HCEC 1CT (cell line): ENCODE measurements around the gene PLA2G6.
"Not testable (repeated sequence)": the region's sequence is repeated elsewhere in the genome, so short reads cannot be mapped to it uniquely, and the experiment has no call there.

Experiments used
- DNase-seq: peaks from one replicate; pipeline ENCODE4 v3.0.0-alpha.2; 2017

PLA2G6 gene

DNA sequence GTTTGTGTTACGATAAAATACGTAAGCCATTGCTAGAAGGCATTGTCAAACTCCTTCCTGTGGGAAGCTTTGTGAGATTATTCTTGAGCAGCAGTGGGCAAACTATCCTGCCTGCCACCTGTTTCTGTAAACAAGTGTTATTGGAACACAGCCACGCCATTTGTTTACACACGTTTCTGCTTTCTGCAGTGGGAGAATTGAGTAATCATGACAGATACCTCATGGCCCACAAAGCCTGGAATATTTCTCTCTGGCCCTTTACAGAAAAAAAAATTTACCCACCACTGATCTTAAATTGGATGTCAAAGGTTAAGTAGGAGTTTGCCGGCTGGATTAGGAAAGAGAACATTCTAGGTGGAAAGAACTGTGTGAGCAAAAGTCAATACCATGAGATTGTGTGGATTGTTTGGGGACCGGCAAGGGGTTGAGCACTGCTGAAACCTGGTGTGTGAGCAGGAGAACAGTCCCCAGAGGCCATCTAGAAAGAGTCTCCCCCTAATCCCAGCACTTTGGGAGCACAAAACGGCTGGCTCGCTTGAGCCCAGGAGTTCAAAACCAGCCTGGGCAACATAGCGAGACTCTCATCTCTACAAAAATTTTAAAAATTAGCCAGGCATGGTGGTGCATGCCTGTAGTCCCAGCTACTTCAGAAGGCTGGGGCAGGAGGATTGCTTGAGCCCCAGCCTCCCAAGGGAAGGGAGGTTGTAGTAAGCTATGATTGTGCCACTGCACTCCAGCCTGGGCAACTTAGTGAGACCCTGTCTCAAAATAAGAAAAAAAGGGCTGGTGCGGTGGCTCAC, 6.0 kb upstream of the PLA2G6 start:
- peak; percentile 52 for DNase-seq

DNA sequence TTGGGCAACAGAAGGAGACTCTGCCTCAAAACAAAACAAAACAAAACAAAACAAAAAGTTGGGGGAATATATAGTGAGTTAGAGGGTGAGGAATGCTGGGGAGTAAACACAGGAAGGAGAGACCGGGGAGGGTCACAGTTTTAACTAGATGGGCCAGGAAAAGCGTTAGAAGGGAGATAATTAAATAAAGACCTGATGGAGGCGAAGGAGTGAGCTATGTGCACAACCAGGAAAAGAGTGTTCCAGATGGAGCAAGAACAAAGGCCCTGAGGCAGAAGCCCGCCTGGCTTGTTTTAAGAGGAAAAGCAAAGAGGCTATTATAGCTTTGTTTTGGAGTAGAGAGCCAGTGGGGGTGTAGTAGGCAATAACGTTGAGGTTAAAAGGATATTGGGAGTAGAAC, 4.8 kb upstream of the PLA2G6 start:
- peak; percentile 27 for DNase-seq

DNA sequence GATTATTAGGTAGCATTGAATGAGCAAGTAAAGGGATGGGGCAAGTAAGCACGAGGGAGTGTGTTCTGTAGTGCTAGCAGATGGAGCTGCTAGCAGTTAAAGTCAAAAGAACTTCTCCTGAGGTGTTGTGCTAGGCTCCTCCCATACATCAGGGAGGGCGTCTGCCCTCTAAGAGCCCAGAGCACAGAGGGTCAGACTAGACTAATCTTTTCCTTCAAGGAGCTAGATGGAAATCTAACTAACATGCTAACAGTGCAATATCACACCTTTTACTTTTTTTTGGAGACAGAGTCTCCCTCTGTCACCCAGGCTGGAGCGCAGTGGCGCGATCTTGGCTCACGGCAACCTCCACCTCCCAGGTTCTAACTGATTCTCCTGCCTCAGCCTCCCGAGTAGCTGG, 3.2 kb upstream of the PLA2G6 start:
- no peak for DNase-seq

DNA sequence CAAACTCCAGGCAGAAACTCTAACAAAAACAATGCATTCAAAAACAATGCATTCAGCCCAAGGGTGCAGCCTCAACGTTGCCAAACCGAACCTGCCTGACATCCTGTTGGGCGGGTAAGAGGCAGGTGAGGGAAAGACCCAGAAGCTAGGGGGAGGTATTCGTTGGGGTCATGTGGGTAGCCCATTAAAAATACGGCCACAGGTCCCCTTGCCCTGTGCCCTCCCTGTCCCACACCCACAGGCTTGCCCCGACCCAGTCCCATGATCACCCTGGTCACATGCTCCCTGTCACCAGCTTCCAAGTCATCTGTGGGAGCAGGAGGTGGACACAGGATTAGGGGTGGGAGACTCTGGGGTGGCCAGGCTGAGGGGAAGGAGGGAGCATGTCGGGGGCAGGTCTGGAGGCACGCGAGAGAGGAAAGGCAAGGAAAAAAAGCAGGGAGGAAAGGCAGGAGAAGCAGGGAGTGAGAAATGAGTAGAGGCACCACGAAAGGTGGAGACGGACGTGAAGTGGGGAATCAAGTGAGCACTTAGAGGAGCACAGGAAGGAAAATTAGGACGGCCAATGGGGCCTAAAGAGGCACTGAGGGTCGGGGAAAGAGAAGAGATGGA, 683 bp downstream of the PLA2G6 start:
- no peak for DNase-seq

DNA sequence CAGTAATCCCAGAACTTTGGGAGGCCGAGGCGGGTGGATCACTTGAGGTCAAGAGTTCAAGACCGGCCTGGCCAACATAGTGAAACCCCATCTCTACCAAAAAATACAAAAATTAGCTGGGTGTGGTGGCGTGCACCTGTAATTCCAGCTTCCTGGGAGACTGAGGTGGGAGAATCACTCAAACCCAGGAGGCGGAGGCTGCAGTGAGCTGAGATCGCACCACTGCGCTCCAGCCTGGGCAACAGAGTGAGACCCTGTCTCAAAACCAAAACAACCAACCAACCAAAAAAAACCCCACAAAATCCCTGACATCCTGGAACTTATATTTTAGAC, 3.1 kb downstream of the PLA2G6 start:
- not testable (repeated sequence) for DNase-seq

DNA sequence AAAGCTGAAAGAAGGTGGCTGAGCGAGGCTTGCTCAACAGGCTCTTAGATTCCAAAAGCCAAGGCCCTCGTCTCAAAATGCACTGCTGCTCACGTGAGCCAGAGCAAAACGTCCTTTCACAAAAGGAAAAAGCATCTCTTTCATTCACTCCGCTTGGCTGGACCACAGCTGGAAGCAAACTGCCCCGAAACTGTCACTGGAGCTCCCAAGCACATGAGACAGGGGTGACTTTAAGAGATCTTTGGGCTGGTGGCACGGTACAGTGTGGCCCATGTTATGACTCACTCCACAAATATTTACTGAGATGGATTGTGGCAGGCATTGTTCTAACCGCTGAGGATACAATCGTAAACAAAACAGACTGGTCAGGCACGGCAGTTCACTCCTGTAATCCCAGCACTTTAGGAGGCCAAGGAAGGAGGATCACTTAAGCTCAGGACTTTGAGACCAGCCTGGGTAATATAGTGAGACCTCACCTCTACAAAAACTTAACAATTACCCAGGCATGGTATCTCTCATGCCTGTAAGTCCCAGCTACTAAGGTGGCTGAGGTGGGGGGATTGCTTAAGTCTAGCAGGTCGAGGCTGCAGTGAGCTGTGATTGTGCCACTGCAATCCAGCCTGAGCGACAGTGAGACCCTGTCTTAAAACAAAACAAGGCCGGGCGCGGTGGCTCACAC, 3.6 kb downstream of the PLA2G6 start:
- DNase-seq = peak; percentile 87

DNA sequence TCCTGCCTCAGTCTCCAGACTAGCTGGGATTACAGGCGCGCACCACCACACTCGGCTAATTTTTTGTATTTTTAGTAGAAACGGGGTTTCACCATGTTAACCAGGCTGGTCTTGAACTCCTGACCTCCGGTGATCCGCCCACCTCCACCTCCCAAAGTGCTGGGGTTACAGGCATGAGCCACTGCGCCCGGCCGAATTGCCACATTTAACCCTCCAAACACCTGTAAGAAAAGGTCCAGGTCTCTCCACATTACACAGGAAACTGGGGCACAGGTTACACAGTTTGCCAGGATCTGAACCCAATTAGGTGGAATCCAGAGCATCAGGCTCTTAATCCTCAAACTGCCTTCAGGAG, 4.1 kb downstream of the PLA2G6 start:
- DNase-seq = not testable (repeated sequence)

DNA sequence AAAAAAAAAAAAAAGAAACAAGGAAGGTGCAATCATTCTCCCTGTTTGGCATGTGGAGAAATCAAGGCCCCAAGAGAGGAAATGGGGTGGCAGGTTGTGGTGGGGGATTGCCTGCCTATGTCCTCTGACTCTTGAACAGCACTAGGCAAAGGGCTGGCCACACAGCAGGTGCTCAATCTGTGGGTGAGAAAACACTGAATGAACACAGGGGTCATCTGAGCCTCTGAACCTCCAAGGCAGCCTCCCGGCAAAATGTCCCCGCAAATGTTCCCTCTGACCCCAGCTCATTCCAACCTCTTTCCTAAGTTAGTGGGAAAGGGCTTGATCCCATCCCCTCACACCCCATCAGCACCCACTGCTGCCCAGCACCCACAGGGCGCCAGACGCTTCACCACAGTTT, 4.6 kb downstream of the PLA2G6 start:
- no peak for DNase-seq

DNA sequence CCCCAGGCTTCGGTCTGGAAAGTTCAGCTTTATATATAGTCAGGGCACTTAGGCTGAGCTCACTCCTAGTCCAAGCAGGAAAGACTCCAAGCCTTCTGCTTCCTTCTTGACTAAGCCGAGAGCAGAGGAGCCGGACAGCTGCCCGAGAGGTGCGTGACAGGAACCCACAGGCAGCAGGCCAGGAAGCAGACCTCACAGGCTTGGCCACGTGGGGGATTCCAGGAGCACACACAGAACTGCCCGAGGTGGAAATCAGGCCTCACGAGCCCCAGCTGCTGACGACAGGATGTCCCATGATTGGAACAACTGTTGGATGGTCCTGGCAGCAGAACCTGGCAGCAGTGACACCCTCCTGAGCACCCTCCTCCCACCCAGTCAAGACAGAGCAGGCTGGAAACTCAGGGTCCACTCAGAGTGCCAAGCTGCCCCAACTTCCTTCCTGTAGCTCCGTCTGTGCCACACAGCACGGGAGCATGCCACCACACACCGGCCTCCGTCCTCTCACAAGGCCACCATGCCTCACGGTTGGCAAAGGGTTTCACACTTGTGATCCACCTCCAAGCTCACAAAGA, 5.4 kb downstream of the PLA2G6 start:
- peak; percentile 68 for DNase-seq

DNA sequence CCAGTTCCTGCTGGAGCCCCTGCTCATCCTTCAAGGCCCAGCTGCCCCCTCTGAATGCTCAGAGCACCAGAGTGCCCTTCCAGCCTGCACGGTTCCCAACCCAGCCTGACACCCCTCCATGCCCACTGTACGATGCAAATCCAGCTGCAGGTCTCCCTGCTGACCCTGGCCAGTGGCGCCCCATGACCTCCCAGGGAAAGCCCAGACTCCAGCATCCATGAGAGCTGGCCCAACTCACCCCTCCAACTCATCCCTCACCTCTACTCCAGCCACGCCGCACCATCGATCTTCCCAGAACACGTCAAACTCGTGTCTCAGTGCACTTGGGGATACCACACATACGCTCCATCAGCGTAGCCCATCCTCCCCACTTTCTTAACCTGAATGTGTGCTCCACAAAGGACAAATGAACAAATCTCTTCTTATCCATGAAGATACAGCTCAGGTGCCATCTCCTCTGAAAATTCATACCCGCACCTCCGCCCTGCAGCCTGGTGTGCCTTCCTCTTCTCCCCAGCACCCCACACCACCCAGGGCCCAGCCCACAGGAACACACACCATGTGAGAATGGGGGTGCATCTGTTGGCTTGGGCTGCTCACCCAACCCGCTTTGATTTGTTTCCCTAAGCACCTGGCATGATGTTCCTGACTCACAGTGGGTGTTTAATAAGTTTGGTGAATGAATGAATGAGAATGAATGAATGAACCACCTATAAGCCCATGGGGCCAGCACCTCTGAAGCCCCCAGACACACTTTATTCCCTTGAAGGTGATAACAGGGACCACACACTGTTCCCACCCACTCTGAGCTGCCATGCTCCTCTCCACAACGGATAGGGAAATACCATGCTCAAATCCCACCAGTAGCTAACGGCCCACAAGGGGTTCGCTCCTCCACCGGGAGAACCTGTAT, 6.2 kb downstream of the PLA2G6 start:
- no peak for DNase-seq

DNA sequence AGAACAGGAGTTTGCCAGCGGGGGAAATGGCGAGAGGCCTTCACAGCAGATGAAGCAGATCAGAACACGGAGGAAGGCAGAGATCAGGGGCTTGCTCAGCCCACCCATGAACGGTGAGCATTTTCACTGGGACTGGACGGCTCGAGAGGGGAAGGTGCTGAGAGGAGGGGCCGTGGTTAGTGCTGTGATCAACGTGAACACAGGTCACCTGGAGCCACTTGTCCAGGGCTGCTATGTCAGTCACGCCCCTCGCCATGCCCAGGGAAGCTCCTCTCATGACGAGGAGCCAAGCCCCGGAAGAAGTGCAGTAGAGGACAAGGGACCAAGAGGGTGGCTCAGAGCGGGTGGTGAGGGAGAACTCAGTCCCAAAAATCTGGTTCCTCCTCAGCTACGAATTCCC, 7.0 kb downstream of the PLA2G6 start:
- no peak for DNase-seq

DNA sequence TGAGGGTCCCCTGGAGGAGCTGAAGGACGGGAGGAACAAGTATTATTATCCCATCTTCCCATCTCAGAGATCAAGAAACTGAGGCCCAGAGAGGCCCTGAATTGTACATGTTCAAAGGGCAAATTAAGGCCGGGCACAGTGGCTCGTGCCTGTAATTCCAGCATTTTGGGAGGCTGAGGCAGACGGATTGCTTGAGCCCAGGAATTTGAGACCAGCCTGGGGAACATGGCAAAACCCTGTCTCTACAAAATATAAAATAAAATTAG, 8.1 kb downstream of the PLA2G6 start:
- DNase-seq = no peak

DNA sequence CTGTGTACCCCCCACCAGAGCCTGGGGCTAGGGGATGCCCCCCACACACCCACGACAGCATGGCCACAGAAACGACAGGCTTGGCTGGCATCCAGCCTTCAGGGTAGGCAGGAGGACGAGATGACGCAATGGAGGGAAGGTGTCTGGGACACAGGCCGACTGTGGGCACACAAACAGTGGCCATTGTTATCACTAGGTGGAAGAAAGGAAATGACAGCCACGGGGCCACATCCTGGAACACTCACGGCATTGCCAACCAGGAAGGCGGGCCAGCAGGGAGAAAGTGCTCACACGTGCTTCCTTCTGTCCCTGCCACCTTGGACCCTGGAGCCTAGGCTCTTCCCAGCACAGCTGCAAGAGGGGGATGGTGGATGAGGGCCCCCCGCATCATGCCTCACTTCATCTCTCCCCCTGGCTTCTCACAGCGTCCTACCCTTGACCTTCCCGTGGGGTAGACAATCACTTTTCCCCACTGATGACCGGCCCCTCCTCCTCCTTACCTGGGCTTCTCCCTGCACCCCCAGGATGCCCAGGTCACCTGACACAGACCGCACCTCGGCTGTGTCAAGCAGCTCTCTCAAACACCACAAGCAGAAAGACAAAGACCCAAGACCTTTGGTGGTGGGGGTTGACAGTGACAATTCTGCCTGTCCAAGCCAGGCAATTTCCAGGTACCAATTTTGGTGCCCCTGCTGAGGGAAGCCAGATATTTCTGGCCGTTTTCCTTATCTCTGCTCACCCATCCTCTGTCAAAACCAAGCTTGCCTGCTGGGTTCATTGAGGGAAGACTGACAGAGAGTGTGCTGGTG, 8.6 kb downstream of the PLA2G6 start:
- DNase-seq = no peak

DNA sequence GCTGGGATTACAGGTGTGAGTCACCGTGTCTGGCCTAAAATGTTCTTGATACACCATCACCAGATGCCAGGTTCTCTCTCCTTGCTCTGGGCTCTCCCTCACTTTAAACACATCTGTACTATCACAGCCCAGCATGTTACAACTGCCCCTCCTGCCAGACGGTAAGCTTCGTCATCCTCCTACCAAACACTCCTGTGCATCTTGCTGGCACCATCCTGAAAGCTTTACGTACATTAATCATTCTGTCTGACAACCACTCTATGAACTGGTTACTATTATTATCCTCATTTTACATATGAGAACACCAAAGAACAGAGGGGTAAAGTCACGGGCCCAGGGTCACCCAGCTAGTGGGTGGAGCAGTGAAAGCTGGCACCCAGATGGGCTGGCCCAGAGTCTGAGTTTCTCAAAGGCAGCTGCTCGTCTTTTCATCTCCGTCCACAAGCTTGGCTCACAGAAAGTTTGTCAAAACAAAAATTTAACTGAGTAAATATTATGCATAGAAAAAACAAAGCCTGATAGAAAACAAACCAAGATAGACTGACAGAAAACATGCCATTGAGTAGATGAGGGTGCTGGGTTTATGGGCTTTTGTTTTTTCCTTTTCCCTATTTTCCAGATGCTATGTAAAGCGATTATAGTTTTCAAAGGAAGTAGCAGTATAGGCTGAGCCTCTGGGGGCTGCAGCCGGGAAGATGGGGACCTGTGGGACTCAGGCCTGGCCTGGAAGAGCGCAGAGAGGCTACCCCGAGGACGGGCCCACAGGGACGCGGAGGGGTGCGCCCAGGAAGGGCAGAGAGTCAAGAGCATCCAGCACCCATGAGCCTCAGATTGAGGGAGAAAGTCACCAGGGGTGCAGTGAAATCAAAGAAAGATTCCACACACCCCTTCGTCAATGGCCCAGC, 9.5 kb downstream of the PLA2G6 start:
- no peak for DNase-seq

DNA sequence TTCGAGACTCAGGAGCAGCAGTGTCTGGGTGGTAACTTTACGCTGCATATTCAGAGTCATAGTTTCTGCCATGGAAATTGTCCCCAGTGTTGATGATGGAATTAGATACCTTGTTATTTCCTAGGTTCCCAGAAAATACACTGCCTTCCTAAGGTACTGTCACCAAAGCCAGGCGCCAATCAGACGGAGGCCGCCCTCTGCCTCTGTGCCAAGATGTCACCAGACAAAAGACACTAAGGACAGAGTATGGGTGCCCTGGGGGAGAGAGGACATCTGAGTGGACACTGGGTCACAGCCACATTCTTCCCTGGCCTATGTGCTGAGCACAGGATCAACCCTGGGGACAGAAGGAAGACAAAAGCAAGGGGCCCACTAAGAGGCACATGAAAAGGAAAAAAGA, 11.2 kb downstream of the PLA2G6 start:
- DNase-seq = no peak

DNA sequence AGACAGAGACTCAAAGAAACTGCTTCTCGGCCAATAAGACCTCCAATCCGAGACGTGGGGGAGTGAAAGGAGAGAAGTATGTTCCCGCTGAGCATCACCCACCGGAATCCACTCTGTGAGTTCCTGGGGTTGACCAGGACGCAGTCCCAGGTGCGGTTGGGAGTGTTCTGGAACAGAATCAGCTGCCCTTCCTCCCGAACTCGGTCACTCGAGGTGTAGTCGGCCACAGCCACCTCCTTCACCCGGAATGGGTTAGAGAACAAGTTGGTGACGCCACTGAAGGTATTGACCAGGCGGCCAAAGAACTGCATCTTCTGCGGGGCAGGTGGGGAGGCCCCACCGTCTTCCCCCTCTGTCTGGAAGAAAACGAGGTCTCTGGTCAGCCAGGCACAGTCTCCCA, 12.5 kb downstream of the PLA2G6 start:
- no peak for DNase-seq

DNA sequence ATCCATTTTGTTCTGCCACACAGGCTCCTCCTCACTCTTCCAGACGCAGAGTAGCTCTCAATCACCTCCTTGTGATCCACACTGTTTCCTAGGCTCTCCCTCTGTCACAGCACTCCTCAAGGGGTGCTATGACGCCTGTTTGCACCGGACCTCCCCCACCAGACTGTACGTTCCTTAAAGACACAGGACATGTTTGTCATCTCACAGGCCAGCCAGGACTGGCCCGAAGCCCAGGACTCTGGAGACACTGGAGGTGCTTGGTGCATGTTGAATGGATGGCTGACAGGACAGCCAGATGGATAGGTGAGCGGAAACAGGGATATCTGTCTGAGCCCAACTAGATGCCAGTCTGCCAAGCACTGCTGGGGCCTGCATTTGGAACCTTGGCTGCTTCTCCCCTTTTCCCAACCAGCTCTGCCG, 13.6 kb downstream of the PLA2G6 start:
- DNase-seq = no peak

DNA sequence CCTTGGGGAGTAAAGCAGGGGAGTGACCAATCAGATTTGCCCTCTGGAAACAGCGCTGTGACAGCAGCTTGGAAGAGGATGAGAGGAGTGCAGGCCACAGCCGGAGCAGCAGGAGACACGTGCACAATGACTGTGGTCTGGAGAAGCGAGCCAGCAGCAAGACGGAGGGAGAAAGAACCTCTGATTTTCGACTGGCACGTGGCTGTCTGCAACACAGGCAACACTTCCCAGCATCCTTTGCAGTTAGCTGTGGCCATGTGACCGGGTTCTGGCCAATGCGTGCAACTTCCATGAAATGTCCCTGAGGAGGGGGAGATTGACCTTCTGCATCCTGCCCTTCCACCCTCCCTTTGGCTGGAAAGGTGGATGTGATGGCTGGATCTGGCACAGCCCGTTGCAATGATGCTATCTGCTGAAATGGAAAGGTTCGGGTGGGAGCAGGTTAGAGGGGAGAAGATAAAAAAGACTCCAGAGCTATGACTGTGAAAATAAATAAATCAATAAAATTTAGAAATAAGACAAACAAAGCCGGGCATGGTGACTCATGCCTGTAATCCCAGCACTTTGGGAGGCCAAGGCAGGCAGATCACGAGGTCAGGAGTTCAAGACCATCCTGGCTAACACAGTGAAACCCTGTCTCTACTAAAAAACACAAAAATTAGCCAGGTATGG, 15.6 kb downstream of the PLA2G6 start:
- DNase-seq = no peak

DNA sequence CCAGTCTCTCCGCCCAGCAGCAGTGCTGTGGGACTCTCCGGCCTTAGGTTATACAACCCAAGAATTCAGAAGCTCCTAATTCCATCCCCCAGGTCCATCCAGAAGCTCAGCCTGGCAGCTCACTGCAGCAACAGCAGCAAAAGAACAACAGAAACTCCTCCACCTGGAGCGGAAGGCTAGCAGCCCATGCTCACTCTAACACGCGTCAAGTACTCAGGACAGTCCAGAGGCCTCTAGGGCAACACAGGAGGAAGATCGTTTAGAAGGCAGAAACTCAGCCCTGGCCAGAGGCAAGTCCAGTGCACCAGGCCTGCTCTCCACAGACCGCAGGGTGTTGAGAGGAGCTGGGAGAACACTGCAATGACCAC, 17.1 kb downstream of the PLA2G6 start:
- DNase-seq = no peak

DNA sequence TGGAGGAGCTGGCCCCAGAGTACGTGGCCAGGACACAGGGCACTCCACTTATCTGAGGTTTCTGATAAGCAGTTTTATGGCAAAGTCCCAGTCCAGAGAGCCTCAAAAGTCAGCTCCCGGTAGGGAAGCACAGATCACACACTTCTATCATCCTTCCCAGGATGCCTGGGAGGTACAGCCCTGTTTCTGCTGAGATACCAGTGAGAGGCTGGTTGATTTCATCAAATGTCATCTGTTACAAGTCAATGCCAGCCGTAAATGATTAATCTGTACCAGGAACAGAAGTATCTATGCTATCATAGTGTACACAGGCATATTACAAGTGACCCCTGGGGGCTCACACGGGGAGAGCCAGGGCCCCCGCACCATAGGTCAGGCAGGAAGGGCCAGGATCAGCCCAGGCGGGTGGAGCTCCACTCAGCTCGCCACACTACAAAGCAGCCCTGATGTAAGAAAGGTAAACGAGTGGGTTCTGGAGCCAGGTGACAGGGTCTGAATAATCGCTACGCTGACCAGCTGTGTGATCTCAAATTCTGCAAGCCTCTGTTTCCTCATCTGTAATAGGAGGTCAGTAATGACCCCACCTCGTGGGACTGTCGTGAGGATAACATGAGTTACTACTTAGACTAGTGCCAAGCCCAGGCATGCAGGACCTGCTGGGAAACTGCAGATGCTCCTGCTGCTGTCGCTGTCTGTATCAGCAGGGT, 17.6 kb downstream of the PLA2G6 start:
- no peak for DNase-seq
